H1 (cell line): Measurements from ENCODE around the gene SNTG2. TPM values are rescaled to one million over a fixed set of nuclear protein-coding genes. Genes with fewer than 3 reads are reported as not detected.

Experiments
- CTCF ChIA-PET: fragments of 300-600 bp; sonication (Branson Sonifier 250); formaldehyde crosslinking; loops from one replicate; lab custom pipeline; 2021; ENCODE audit not compliant: partially characterized antibody; lab: Charles Lee
- POLR2A ChIA-PET: fragments of 300-600 bp; sonication (Branson Sonifier 250); formaldehyde crosslinking; loops from one replicate; lab custom pipeline; 2021; ENCODE audit warnings: inconsistent platforms; ENCODE audit not compliant: partially characterized antibody; lab: Charles Lee
- DNase-seq, 2 experiments: peaks; one replicate each; pipeline versions ENCODE4 v3.0.0 to v3.0.0-alpha.2; 2010 to 2022; ENCODE audit warnings: low spot score in 2 of 2, low read depth in 1 of 2, mixed read lengths in 1 of 2
- FAIRE-seq: peaks from 2 replicates; lab custom pipeline; 2011; peaks lifted over from hg19 to GRCh38; lab: Jason Lieb, UNC
- H2AFZ ChIP-seq: 2 replicates; pipeline ENCODE4 v1.8.1; 2012; ENCODE audit warnings: low read length, inconsistent platforms
- H2AK5ac ChIP-seq: 2 replicates; pipeline ENCODE4 v1.6.1; 2013; ENCODE audit warnings: low read depth, low read length
- H2BK120ac ChIP-seq: replicated peaks from 2 replicates; pipeline ENCODE3; 2013; ENCODE audit warnings: low read depth, low read length, inconsistent platforms
- H2BK12ac ChIP-seq: 2 replicates; pipeline ENCODE4 v1.6.1; 2013; ENCODE audit warnings: low read depth, low read length
- H2BK15ac ChIP-seq: 2 replicates; pipeline ENCODE4 v1.6.1; 2013; ENCODE audit warnings: low read length
- H2BK20ac ChIP-seq: 2 replicates; pipeline ENCODE4 v1.6.1; 2013; ENCODE audit warnings: low read length
- H2BK5ac ChIP-seq: 2 replicates; pipeline ENCODE4 v1.6.1; 2013; ENCODE audit warnings: low read depth, low read length
- H3K14ac ChIP-seq: 2 replicates; pipeline ENCODE4 v1.6.1; 2013; ENCODE audit warnings: inconsistent platforms; ENCODE audit not compliant: insufficient read length
- H3K18ac ChIP-seq: 2 replicates; pipeline ENCODE4 v1.6.1; 2013; ENCODE audit warnings: low read length; ENCODE audit errors: extremely low read depth
- H3K23ac ChIP-seq: 2 replicates; pipeline ENCODE4 v1.6.1; 2013; ENCODE audit warnings: inconsistent platforms; ENCODE audit not compliant: insufficient read length
- H3K23me2 ChIP-seq: 2 replicates; pipeline ENCODE4 v1.6.1; 2013; ENCODE audit warnings: low read depth, low read length
- H3K27ac ChIP-seq: 2 replicates; pipeline ENCODE4 v1.6.1; 2011; ENCODE audit warnings: low read depth, low read length, inconsistent platforms
- H3K27me3 ChIP-seq, 4 experiments: replicated peaks in 1 of 4; 1 replicate in 1 of 4; 2 replicates in 3 of 4; pipeline versions ENCODE4 v1.6.1 to v1.8.1; 2011 to 2013; ENCODE audit warnings: low read length in 3 of 4, mild to moderate bottlenecking in 3 of 4, inconsistent platforms in 2 of 4, mixed read lengths in 2 of 4, moderate library complexity in 1 of 4; ENCODE audit not compliant: control insufficient read depth in 3 of 4, insufficient read depth in 3 of 4; ENCODE audit errors: extremely low read depth in 1 of 4
- H3K36me3 ChIP-seq, 4 experiments: 2 replicates each; pipeline versions ENCODE4 v1.6.1 to v1.8.1; 2011 to 2013; ENCODE audit warnings: mild to moderate bottlenecking in 4 of 4, low read length in 3 of 4, moderate library complexity in 2 of 4, control low read depth in 1 of 4, inconsistent platforms in 1 of 4; ENCODE audit not compliant: insufficient read depth in 4 of 4, control insufficient read depth in 2 of 4
- H3K4ac ChIP-seq: replicated peaks from 2 replicates; pipeline ENCODE3; 2013; ENCODE audit warnings: low read length, low read depth, mixed read lengths, inconsistent platforms; ENCODE audit not compliant: insufficient read length
- H3K4me1 ChIP-seq, 4 experiments: replicated peaks in 1 of 4; 1 replicate in 1 of 4; 2 replicates in 3 of 4; pipeline versions ENCODE4 v1.6.1 to v1.8.1; 2011 to 2013; ENCODE audit warnings: low read length in 3 of 4, inconsistent platforms in 2 of 4, mixed read lengths in 1 of 4; ENCODE audit not compliant: insufficient read depth in 4 of 4, control insufficient read depth in 3 of 4
- H3K4me2 ChIP-seq, 2 experiments: 2 replicates each; pipeline versions ENCODE4 v1.6.1 to v1.8.1; 2011 to 2013; ENCODE audit warnings: low read depth in 2 of 2, low read length in 2 of 2, control low read depth in 1 of 2, inconsistent platforms in 1 of 2, mild to moderate bottlenecking in 1 of 2; ENCODE audit not compliant: insufficient read depth in 1 of 2
- H3K4me3 ChIP-seq, 4 experiments: fragments of 200-600, 300-600 bp in 1 of 4; sonication (generic), shearing (Covaris generic), sonication (Bioruptor Twin) in 1 of 4; 2 replicates each; pipeline versions ENCODE4 v1.5.1 to v1.8.1; 2011 to 2016; ENCODE audit warnings: low read length in 4 of 4, low read depth in 3 of 4, control low read depth in 2 of 4, inconsistent platforms in 2 of 4, mild to moderate bottlenecking in 2 of 4, mixed read lengths in 1 of 4, moderate library complexity in 1 of 4; ENCODE audit not compliant: insufficient read depth in 2 of 4; ENCODE audit errors: extremely low read depth in 1 of 4
- H3K56ac ChIP-seq: replicated peaks from 2 replicates; pipeline ENCODE3; 2013; ENCODE audit warnings: low read depth, mild to moderate bottlenecking, mixed read lengths, low read length, inconsistent platforms; ENCODE audit not compliant: insufficient read length
- H3K79me1 ChIP-seq: 2 replicates; pipeline ENCODE4 v1.6.1; 2013; ENCODE audit warnings: low read depth, low read length, control low read depth
- H3K79me2 ChIP-seq, 2 experiments: 2 replicates each; pipeline versions ENCODE4 v1.6.1 to v1.8.1; 2012 to 2013; ENCODE audit warnings: low read length in 2 of 2, mild to moderate bottlenecking in 2 of 2, inconsistent platforms in 1 of 2; ENCODE audit not compliant: insufficient read depth in 2 of 2, control insufficient read depth in 1 of 2
- H3K9ac ChIP-seq, 4 experiments: replicated peaks in 1 of 4; 1 replicate in 1 of 4; 2 replicates in 3 of 4; pipeline versions ENCODE4 v1.6.1 to v1.8.1; 2011 to 2013; ENCODE audit warnings: low read depth in 3 of 4, low read length in 3 of 4, control low read depth in 2 of 4, mild to moderate bottlenecking in 2 of 4, moderate library complexity in 2 of 4, inconsistent platforms in 1 of 4; ENCODE audit errors: extremely low read depth in 1 of 4
- H3K9me3 ChIP-seq, 2 experiments: 2 replicates each; pipeline versions ENCODE4 v1.6.1 to v1.8.1; 2012 to 2013; ENCODE audit warnings: mild to moderate bottlenecking in 2 of 2, moderate library complexity in 2 of 2, control low read depth in 1 of 2, inconsistent platforms in 1 of 2, low read depth in 1 of 2, low read length in 1 of 2, mixed read lengths in 1 of 2; ENCODE audit not compliant: insufficient read depth in 2 of 2
- H4K20me1 ChIP-seq, 2 experiments: replicated peaks in 1 of 2; 2 replicates each; pipeline versions ENCODE3 to v1.8.1; 2011 to 2013; ENCODE audit warnings: inconsistent platforms in 2 of 2, low read length in 2 of 2, mild to moderate bottlenecking in 1 of 2; ENCODE audit not compliant: insufficient read depth in 2 of 2, control insufficient read depth in 1 of 2
- H4K5ac ChIP-seq: 2 replicates; pipeline ENCODE4 v1.6.1; 2013; ENCODE audit warnings: low read length, low read depth, mixed read lengths, inconsistent platforms; ENCODE audit not compliant: insufficient read length
- H4K8ac ChIP-seq: 2 replicates; pipeline ENCODE4 v1.8.0; 2013; ENCODE audit warnings: mild to moderate bottlenecking, moderate library complexity, low read length, inconsistent platforms; ENCODE audit not compliant: insufficient read depth; ENCODE audit errors: extremely low read depth
- H4K91ac ChIP-seq: replicated peaks from 2 replicates; pipeline ENCODE3; 2013; ENCODE audit warnings: low read length, mixed read lengths, inconsistent platforms; ENCODE audit not compliant: insufficient read length
- ASH2L ChIP-seq: fragments of 200-600, 300-600 bp; sonication (generic); IDR thresholded peaks from one replicate; pipeline ENCODE4 v1.7.1; 2017; ENCODE audit warnings: low read length
- CHD1 ChIP-seq: IDR thresholded peaks from 2 replicates; pipeline ENCODE4 v1.6.1; 2012; ENCODE audit warnings: low read depth, low read length, improper control_type of control experiment
- E2F6 ChIP-seq: IDR thresholded peaks from 2 replicates; pipeline ENCODE4 v1.6.1; 2012; ENCODE audit warnings: inconsistent platforms
- FOSL1 ChIP-seq: IDR thresholded peaks from 2 replicates; pipeline ENCODE4 v1.6.1; 2011; ENCODE audit warnings: mild to moderate bottlenecking, low read depth, low read length, moderate library complexity; ENCODE audit not compliant: insufficient read depth
- GABPA ChIP-seq: IDR thresholded peaks from 2 replicates; pipeline ENCODE4 v1.6.1; 2011; ENCODE audit warnings: mild to moderate bottlenecking, low read length, moderate library complexity, borderline replicate concordance; ENCODE audit not compliant: insufficient read depth
- HDAC6 ChIP-seq: IDR thresholded peaks from one replicate; pipeline ENCODE4 v1.7.1; 2012; ENCODE audit warnings: low read depth, mild to moderate bottlenecking, inconsistent platforms, low read length, moderate library complexity
- KDM4A ChIP-seq: IDR thresholded peaks from one replicate; pipeline ENCODE4 v1.7.1; 2012; ENCODE audit warnings: low read depth, mild to moderate bottlenecking, moderate library complexity, low read length, inconsistent platforms; ENCODE audit not compliant: severe bottlenecking
- NANOG ChIP-seq: IDR thresholded peaks from 2 replicates; pipeline ENCODE4 v1.6.1; 2011; ENCODE audit warnings: low read length, low read depth, mild to moderate bottlenecking, inconsistent platforms; ENCODE audit not compliant: insufficient read depth, poor library complexity, severe bottlenecking
- RAD21 ChIP-seq, 2 experiments: IDR thresholded peaks in 1 of 2; conservative IDR thresholded peaks in 1 of 2; 2 replicates each; pipeline ENCODE4 v1.6.1; 2011; ENCODE audit warnings: low read depth in 2 of 2, low read length in 2 of 2, improper control_type of control experiment in 1 of 2, inconsistent platforms in 1 of 2, mild to moderate bottlenecking in 1 of 2, moderate library complexity in 1 of 2
- SIX5 ChIP-seq: IDR thresholded peaks from 2 replicates; pipeline ENCODE4 v1.6.1; 2011; ENCODE audit warnings: mild to moderate bottlenecking, low read depth, low read length
- SRF ChIP-seq: IDR thresholded peaks from 2 replicates; pipeline ENCODE4 v1.6.1; 2011; ENCODE audit warnings: mild to moderate bottlenecking, low read depth, low read length, moderate library complexity
- TCF12 ChIP-seq: IDR thresholded peaks from 2 replicates; pipeline ENCODE4 v1.6.1; 2011; ENCODE audit warnings: low read depth, mild to moderate bottlenecking, low read length
- YY1 ChIP-seq: IDR thresholded peaks from 2 replicates; pipeline ENCODE4 v1.6.1; 2011; ENCODE audit warnings: low read depth, mild to moderate bottlenecking, low read length
- WGBS, 2 experiments: shearing (Covaris generic) in 1 of 2; methylation state at CpG; one replicate each; pipeline versions ENCODE4 v1.1.6 to v1.1.7; 2013 to 2015; ENCODE audit warnings: low lambda C conversion rate in 2 of 2, mixed read lengths in 2 of 2, inconsistent platforms in 1 of 2, low coverage in 1 of 2, missing lambda C conversion rate in 1 of 2; ENCODE audit not compliant: insufficient replicate concordance in 2 of 2, insufficient coverage in 1 of 2, insufficient read length in 1 of 2; ENCODE audit errors: extremely low coverage in 1 of 2, missing lambda C conversion rate in 1 of 2; 5-methylcytosine and 5-hydroxymethylcytosine counted together
- polyA plus RNA-seq, 7 experiments: library from polyadenylated mRNA; depleted of rRNA in 3 of 7; stranded (reverse) in 5 of 7; unstranded in 2 of 7; fragments of >200 nt in 5 of 7; fragments of 200-250 nt in 2 of 7; gene quantifications; 1 replicate in 5 of 7; 2 replicates in 1 of 7; 4 replicates in 1 of 7; pipeline versions ENCODE4 v1.2.1 to v1.2.3, GENCODE V29; 2011 to 2013; ENCODE audit warnings: missing spikeins in 2 of 7, mixed read lengths in 2 of 7
- total RNA-seq: library from RNA; stranded (reverse); fragmentation: NEBNext Ultra II Directional; extraction: Animal tissue kit (Norgen Biotek cat#: 25700); gene quantifications from 2 replicates; pipeline ENCODE4 v1.2.1, GENCODE V29; 2021

Gene SNTG2
- total and polyA plus RNA-seq, 2 of the 8 experiments (the other 6 are each of a cell fraction or from before 2014, with no cell fraction given), result 6.6 to 18.1 TPM

GRCh38 chr2:1313240-1313924 is 362.7 kb downstream of the SNTG2 start:
- no peak overlapping the region for H2BK12ac ChIP-seq
- H3K18ac ChIP-seq, result no peak overlapping the region
- DNase-seq (no peak), FAIRE-seq (no peak)
- H3K9me3 ChIP-seq, result no peaks in the 10 kb centered on the region
- no peaks in the 10 kb centered on the region for H4K20me1 ChIP-seq
- no peaks in the 10 kb centered on the region for H3K79me2 ChIP-seq
- H3K56ac ChIP-seq, result no peak overlapping the region
- no peaks in the 10 kb centered on the region for H3K23me2 ChIP-seq
- H2BK120ac ChIP-seq, result no peak overlapping the region
- no peaks in the 10 kb centered on the region for H3K27me3 ChIP-seq
- no peak overlapping the region for H4K91ac ChIP-seq
- no peak overlapping the region for H4K5ac ChIP-seq
- H3K14ac ChIP-seq, result no peak overlapping the region
- WGBS, 2 experiments, result 90% methylated on average over 13 of the region's 13 CpGs; no CpG with 5 or more reads in 1 of the 2 experiments
- no peak overlapping the region for H3K27ac ChIP-seq
- no peak overlapping the region for H3K4me2 ChIP-seq
- H3K4me3 ChIP-seq, result no peak overlapping the region
- POLR2A ChIA-PET, result no interaction called here
- H4K8ac ChIP-seq, result no peak overlapping the region
- H3K9ac ChIP-seq, result no peak overlapping the region
- H3K79me1 ChIP-seq, result no peaks in the 10 kb centered on the region
- no peak overlapping the region for H2BK5ac ChIP-seq
- peaks cover 0 to 5% (median 2%) of the 10 kb centered on the region in 4 experiments; a peak in 3 of 7 replicates for H3K4me1 ChIP-seq
- H2BK20ac ChIP-seq, result no peak overlapping the region
- H3K23ac ChIP-seq, result no peak overlapping the region
- H3K36me3 ChIP-seq, result no peaks in the 10 kb centered on the region
- H2AK5ac ChIP-seq, result no peak overlapping the region
- CTCF ChIA-PET, result interaction anchor here (0.8 kb wide), 1 partner anchor 229 kb away, joined by 4 read pairs; no protein-coding TSS in a partner anchor
- H2BK15ac ChIP-seq, result no peak overlapping the region
- H3K4ac ChIP-seq, result no peak overlapping the region
- H2AFZ ChIP-seq, result no peak overlapping the region
- no peak for TF ChIP-seq SIX5
- no peak for TF ChIP-seq FOSL1
- no peak for TF ChIP-seq RAD21 (IDR thresholded peaks at IDR 0.05 in 1 of 2, conservative IDR thresholded peaks at IDR 0.05 in 1 of 2; ENCODE audit: low read depth in 2 of 2, low read length in 2 of 2)
- no peak for TF ChIP-seq CHD1
- TF ChIP-seq GABPA, result no peak
- no peak for TF ChIP-seq NANOG
- TF ChIP-seq SRF, result no peak
- TF ChIP-seq HDAC6, result no peak
- TF ChIP-seq TCF12, result no peak
- TF ChIP-seq ASH2L, result no peak
- no peak for TF ChIP-seq E2F6
- no peak for TF ChIP-seq YY1
- TF ChIP-seq KDM4A, result no peak
